ENCODE data around the gene VPS13A.
"Not testable (repeated sequence)": the region's sequence is repeated elsewhere in the genome, so short reads cannot be mapped to it uniquely, and the experiment has no call there.

The VPS13A gene

GRCh38 chr9:77305622-77306400 is 128.5 kb downstream of the VPS13A start:
- no peak for DNase-seq (ENCODE audit: low spot score)

GRCh38 chr9:77307166-77307565 is 129.8 kb downstream of the VPS13A start:
- no peak for DNase-seq (ENCODE audit: low spot score)

- no peak for DNase-seq (ENCODE audit: low spot score)
These were observed 138.7 kb downstream of the VPS13A start for GRCh38 chr9:77316058-77316457.

- DNase-seq (ENCODE audit: low spot score) = no peak
These were observed 147.7 kb downstream of the VPS13A start for GRCh38 chr9:77325058-77325457.

GRCh38 chr9:77328102-77328501 is 150.8 kb downstream of the VPS13A start:
- no peak for DNase-seq (ENCODE audit: low spot score)

GRCh38 chr9:77370064-77370463 is 192.7 kb downstream of the VPS13A start:
- no peak for DNase-seq (ENCODE audit: low spot score)

- no peak for DNase-seq (ENCODE audit: low spot score)
These were observed 196.9 kb downstream of the VPS13A start for GRCh38 chr9:77374266-77374665.

- DNase-seq (ENCODE audit: low spot score) = no peak
These were observed 198.7 kb downstream of the VPS13A start for GRCh38 chr9:77375956-77376532.

- DNase-seq (ENCODE audit: low spot score) = no peak
These were observed 207.1 kb downstream of the VPS13A start for GRCh38 chr9:77384406-77384805.

- DNase-seq (ENCODE audit: low spot score) = no peak
These were observed 208.9 kb downstream of the VPS13A start for GRCh38 chr9:77386187-77386586.

- no peak for DNase-seq (ENCODE audit: low spot score)
These were observed 214.5 kb downstream of the VPS13A start for GRCh38 chr9:77391834-77392233.

- DNase-seq (ENCODE audit: low spot score) = no peak
These were observed 215.0 kb downstream of the VPS13A start for GRCh38 chr9:77392328-77392727.

GRCh38 chr9:77398581-77398980 is 221.2 kb downstream of the VPS13A start:
- not testable (repeated sequence) for DNase-seq (ENCODE audit: low spot score)

GRCh38 chr9:77399964-77400363 is 222.6 kb downstream of the VPS13A start:
- DNase-seq (ENCODE audit: low spot score) = no peak

GRCh38 chr9:77402286-77402685 is 225.0 kb downstream of the VPS13A start:
- no peak for DNase-seq (ENCODE audit: low spot score)

- DNase-seq (ENCODE audit: low spot score) = no peak
These were observed 225.9 kb downstream of the VPS13A start for GRCh38 chr9:77403239-77403638.

- not testable (repeated sequence) for DNase-seq (ENCODE audit: low spot score)
These were observed 231.2 kb downstream of the VPS13A start for GRCh38 chr9:77408521-77408920.

- no peak for DNase-seq (ENCODE audit: low spot score)
These were observed 240.2 kb downstream of the VPS13A start for GRCh38 chr9:77417566-77417965.

- no peak for DNase-seq (ENCODE audit: low spot score)
These were observed 240.9 kb downstream of the VPS13A start for GRCh38 chr9:77418226-77418625.

GRCh38 chr9:77420641-77421040 is 243.3 kb downstream of the VPS13A start:
- no peak for DNase-seq (ENCODE audit: low spot score)

- DNase-seq (ENCODE audit: low spot score) = no peak
These were observed 244.4 kb downstream of the VPS13A start for GRCh38 chr9:77421506-77422265.

GRCh38 chr9:77422969-77423368 is 245.6 kb downstream of the VPS13A start:
- DNase-seq (ENCODE audit: low spot score) = no peak

GRCh38 chr9:77423841-77424240 is 246.5 kb downstream of the VPS13A start:
- no peak for DNase-seq (ENCODE audit: low spot score)
